MV-4-11 (cell line): Measurements from ENCODE around the gene ZNF682.
A peak's percentile ranks its signal among the peaks of the same experiment; 100 is the strongest.
"Not testable (repeated sequence)": the region's sequence is repeated elsewhere in the genome, so short reads cannot be mapped to it uniquely, and the experiment has no call there.

Source experiments
- DNase-seq: peaks from one replicate; lab custom pipeline; 2025; lab: John Stamatoyannopoulos, UW

Gene ZNF682

DNA sequence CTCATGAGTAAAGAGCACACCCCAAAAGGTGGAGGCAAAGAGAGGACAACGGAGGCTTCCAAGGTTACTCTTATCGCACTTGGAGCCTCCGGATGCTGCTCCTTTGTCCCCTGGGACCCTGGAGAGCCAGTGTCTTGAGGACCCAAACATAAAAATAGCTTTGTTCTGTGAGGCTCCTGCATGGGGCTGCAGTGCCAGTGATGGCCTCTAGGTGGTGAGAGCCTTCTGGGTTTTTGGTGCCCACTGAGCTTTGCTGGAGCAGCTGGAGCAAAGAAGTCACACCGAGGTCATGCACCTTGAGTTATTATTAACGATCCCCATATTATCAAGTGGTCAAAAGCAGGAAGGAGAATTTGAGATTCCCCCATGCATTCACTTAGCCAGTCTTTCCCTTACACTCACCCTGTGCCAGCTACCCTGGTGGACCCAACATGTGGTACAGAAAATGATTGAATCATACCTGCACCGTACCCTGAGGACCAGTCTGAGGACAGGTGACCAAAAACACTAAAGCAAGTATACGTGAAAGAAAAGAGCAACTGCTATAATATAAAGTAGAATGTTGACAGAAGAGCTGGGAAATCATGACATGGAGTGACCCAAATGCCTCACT, 41.5 kb downstream of the ZNF682 start:
- no peak for DNase-seq

GRCh38 chr19:19966862-19967261, 72.4 kb downstream of the ZNF682 start:
- DNase-seq, result no peak

- DNase-seq, result not testable (repeated sequence)
Observed at GRCh38 chr19:19966126-19966525, 73.2 kb downstream of the ZNF682 start.

- DNase-seq, result no peak
Observed at GRCh38 chr19:19964416-19964815, 74.9 kb downstream of the ZNF682 start.

DNA sequence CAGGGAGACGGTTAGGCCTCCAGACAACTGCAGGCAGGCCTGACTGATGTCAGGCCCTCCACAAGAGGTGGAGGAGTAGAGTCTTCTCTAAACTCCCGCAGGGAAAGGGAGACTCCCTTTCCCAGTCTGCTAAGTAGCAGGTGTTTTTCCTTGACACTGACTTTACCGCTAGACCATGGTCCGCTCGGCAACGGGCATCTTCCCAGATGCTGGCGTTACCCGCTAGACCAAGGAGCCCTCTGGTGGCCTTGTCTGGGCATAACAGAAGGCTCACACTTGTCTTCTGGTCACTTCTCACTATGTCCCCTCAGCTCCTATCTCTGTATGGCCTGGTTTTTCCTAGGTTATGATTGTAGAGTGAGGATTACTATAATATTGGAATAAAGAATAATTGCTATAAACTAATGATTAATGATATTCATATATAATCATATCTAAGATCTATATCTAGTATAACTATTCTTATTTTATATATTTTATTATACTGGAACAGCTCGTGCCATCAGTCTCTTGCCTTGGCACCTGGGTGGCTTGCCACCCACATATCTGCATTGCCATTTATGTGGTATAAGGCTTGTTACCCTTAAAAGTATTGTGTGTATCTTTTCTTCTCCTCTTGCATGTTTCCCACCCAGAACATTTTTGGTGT, 80.0 kb downstream of the ZNF682 start:
- peak; percentile 22 for DNase-seq

DNA sequence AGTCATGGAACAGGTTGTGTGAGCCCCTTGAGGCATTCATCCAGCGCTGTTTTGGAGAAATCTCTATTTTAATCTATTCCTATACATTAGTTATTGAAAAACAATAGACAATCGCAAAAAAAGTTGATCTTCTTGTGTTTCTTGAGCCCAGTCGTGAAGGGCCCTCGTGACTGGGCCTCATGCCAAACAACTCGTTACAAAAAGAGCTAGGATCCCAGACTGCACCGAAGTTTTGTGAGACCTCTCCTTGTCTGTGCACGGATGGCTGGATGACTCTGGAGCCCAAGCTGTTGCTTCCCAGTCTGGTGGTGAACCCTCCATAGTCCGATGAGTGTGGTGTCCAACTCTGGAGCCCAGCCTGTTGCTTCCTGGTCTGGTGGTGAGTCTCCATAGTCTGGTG, 81.5 kb downstream of the ZNF682 start:
- not testable (repeated sequence) for DNase-seq

DNA sequence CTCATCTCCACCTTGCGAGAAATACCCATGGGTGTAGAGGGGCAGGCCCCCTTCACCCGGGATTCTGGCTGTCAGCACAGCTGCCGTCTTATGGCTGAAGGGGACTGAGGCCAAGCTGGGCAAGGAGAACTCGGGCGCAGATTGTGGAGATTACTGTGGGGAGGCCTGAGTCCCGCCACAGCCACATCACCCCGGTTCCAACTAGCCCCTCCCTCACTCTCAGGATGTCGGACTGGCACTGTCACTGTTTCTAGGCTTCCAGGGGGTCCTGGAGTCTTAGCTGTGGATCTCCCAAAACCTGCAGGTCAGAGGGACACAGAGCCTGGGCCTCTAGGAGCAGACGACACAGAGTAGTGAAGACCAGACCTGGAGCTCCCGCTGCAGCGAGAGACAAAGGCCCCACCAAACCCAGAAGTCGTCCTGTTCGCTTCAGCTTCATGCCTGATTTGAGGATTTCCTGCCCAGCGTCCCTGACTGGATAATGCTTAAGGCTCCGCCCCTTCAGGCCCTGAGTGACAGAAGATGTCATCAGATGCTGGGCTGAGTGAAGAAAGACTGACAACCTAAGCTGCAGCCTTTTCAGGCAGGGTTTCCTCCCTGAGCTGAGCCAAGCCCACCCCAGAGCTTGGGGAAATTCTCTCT, 82.8 kb downstream of the ZNF682 start:
- no peak for DNase-seq

DNA sequence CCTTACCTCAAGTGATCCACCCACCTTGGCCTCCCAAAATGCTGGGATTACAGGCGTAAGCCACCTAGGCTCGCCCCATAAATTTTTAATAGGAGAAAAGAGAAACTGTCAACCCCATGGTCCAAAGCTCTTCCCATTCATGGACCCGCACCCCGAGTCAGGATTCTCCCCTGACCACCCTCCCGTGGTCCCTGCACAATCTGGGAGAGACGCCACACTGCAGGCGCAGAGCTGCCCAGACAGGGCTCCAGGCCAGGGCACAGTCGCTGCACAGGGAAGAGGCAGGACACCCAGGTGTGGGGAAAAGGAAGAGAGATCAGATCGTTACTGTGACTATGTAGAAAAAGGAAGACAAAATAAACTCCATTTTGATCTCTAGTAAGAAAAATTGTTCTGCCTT, 84.1 kb downstream of the ZNF682 start:
- DNase-seq, result no peak
